SIG-M5 treated with dmso at 0.1 percent for 504 hours (cell line): ENCODE results near the gene PTPN4.

Source experiments
- DNase-seq: peaks from one replicate; lab custom pipeline; 2025; ENCODE audit not compliant: unreplicated experiment; lab: John Stamatoyannopoulos, UW

Gene PTPN4

GRCh38 chr2:119853777-119854399 lies 94.2 kb downstream of the PTPN4 start:
- DNase-seq = no peak

- DNase-seq = no peak
These were observed 96.8 kb downstream of the PTPN4 start for GRCh38 chr2:119856469-119856901.

GRCh38 chr2:119857742-119858141 lies 98.0 kb downstream of the PTPN4 start:
- DNase-seq = no peak

GRCh38 chr2:119859528-119859927 lies 99.8 kb downstream of the PTPN4 start:
- no peak for DNase-seq

GRCh38 chr2:119860924-119861323 lies 101.2 kb downstream of the PTPN4 start:
- peak; percentile 32 for DNase-seq

GRCh38 chr2:119862127-119862889 lies 102.6 kb downstream of the PTPN4 start:
- no peak for DNase-seq

- peak; percentile 80 for DNase-seq
These were observed 104.6 kb downstream of the PTPN4 start for GRCh38 chr2:119864318-119864717.

GRCh38 chr2:119871725-119872124 lies 112.0 kb downstream of the PTPN4 start:
- no peak for DNase-seq

GRCh38 chr2:119873350-119874315 lies 113.9 kb downstream of the PTPN4 start:
- DNase-seq = no peak

GRCh38 chr2:119879502-119879901 lies 119.8 kb downstream of the PTPN4 start:
- no peak for DNase-seq

- no peak for DNase-seq
These were observed 129.0 kb downstream of the PTPN4 start for GRCh38 chr2:119888680-119889079.

GRCh38 chr2:119897736-119898395 lies 138.1 kb downstream of the PTPN4 start:
- DNase-seq = no peak

- DNase-seq = no peak
These were observed 141.3 kb downstream of the PTPN4 start for GRCh38 chr2:119901013-119901412.

- DNase-seq = no peak
These were observed 150.8 kb downstream of the PTPN4 start for GRCh38 chr2:119910566-119910965.

- no peak for DNase-seq
These were observed 154.5 kb downstream of the PTPN4 start for GRCh38 chr2:119914266-119914665.

- DNase-seq = no peak
These were observed 162.1 kb downstream of the PTPN4 start for GRCh38 chr2:119921825-119922224.

GRCh38 chr2:119922699-119923098 lies 163.0 kb downstream of the PTPN4 start:
- DNase-seq = no peak

GRCh38 chr2:119929537-119929936 lies 169.8 kb downstream of the PTPN4 start:
- DNase-seq = no peak

GRCh38 chr2:119932809-119933208 lies 173.1 kb downstream of the PTPN4 start:
- no peak for DNase-seq

- DNase-seq = no peak
These were observed 174.6 kb downstream of the PTPN4 start for GRCh38 chr2:119934319-119934718.

GRCh38 chr2:119937680-119938079 lies 178.0 kb downstream of the PTPN4 start:
- no peak for DNase-seq
